ENCODE results near the gene OR5C1. TPM values are rescaled to one million over a fixed set of nuclear protein-coding genes. Genes with fewer than 3 reads are reported as not detected.

The OR5C1 gene
- total and polyA plus RNA-seq, 4 donors: not detected

DNA sequence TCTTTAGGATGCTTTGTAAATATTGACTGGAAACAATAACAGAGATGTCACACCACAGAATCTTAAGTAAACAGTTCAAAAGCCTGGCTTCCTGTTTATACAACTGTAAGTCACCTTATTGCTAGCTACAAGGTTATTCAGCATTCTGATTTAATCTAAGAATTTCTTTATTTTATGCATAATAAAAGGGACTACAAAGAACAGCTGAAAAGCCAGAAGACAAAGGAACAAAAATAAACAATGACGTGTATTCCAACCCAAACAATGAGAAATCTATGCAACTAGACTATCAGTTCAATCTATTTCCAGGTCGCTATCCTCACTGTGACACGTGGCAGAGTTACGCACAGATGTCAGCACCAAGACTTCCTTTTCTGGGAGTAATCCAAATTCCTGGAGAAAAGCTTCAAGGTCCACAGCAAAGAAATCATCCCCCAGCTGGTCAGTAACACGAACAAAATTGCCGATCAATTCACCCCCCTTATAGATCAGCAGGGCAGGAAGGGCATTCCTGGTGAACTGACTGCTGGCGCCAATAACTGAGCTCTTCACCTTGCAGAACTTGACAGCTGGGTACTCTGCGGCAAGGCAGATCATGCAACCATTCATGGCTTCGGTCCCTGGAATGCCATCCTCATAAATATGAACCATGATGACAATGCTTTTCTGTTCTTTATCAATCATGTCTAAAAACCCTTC, 31.2 kb downstream of the OR5C1 start:
- TF ChIP-seq, protein P1, sequence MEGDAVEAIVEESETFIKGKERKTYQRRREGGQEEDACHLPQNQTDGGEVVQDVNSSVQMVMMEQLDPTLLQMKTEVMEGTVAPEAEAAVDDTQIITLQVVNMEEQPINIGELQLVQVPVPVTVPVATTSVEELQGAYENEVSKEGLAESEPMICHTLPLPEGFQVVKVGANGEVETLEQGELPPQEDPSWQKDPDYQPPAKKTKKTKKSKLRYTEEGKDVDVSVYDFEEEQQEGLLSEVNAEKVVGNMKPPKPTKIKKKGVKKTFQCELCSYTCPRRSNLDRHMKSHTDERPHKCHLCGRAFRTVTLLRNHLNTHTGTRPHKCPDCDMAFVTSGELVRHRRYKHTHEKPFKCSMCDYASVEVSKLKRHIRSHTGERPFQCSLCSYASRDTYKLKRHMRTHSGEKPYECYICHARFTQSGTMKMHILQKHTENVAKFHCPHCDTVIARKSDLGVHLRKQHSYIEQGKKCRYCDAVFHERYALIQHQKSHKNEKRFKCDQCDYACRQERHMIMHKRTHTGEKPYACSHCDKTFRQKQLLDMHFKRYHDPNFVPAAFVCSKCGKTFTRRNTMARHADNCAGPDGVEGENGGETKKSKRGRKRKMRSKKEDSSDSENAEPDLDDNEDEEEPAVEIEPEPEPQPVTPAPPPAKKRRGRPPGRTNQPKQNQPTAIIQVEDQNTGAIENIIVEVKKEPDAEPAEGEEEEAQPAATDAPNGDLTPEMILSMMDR (IDR thresholded peaks at IDR 0.05; ENCODE audit: control extremely low read depth, extremely low read depth): no peak
- Histone ChIP-seq H3K36me3 (ENCODE audit: control insufficient read depth in 4 of 4, insufficient read depth in 4 of 4, low read length in 4 of 4) (peaks cover 12 to 37% (median 22%) of the 10 kb centered on the region in 4 donors), H3K9me3 (ENCODE audit: control insufficient read depth in 4 of 4, insufficient read depth in 3 of 4, low read length in 3 of 4) (no peaks in the 10 kb centered on the region), H3K4me3 (no peak overlapping the region), H3K27me3 (ENCODE audit: control insufficient read depth in 3 of 3, insufficient read depth in 3 of 3, low read length in 2 of 3) (no peaks in the 10 kb centered on the region), H3K4me1 (ENCODE audit: control insufficient read depth in 5 of 5, insufficient read depth in 5 of 5, low read length in 5 of 5) (peaks cover 0 to 7% (median 0%) of the 10 kb centered on the region in 5 donors), H3K27ac (ENCODE audit: low read depth in 1 of 2, low read length in 1 of 2) (peak overlapping the region; percentile 72 to 79), H3K9ac (ENCODE audit: insufficient read depth in 1 of 2, low read length in 2 of 2) (no peak overlapping the region)
- ATAC-seq (ENCODE audit: insufficient read depth, low FRiP score) (no peak), DNase-seq (peak in 2 of 3 donors; percentile 24 to 42)
- WGBS, 2 donors: 65 to 73% methylated on average over 9 of the region's 9 CpGs

GRCh38 chr9:122820490-122820845, 31.7 kb downstream of the OR5C1 start:
- 91 to 94% methylated on average over 11 of the region's 11 CpGs for WGBS, 2 donors
- DNase-seq (no peak), ATAC-seq (ENCODE audit: insufficient read depth, low FRiP score) (no peak)
- peaks cover 12 to 36% (median 22%) of the 10 kb centered on the region in 4 donors for H3K36me3 ChIP-seq (ENCODE audit: control insufficient read depth in 4 of 4, insufficient read depth in 4 of 4, low read length in 4 of 4)
- TF ChIP-seq, protein P1 (IDR thresholded peaks at IDR 0.05; ENCODE audit: control extremely low read depth, extremely low read depth): no peak
- H3K4me1 ChIP-seq (ENCODE audit: control insufficient read depth in 5 of 5, insufficient read depth in 5 of 5, low read length in 5 of 5): peaks cover 0 to 7% (median 0%) of the 10 kb centered on the region in 5 donors
- no peaks in the 10 kb centered on the region for H3K27me3 ChIP-seq (ENCODE audit: control insufficient read depth in 3 of 3, insufficient read depth in 3 of 3, low read length in 2 of 3)
- H3K27ac ChIP-seq (ENCODE audit: low read depth in 1 of 2, low read length in 1 of 2): peak overlapping the region in 1 of 2 donors; percentile 79
- H3K4me3 ChIP-seq: no peak overlapping the region
- no peak overlapping the region for H3K9ac ChIP-seq (ENCODE audit: insufficient read depth in 1 of 2, low read length in 2 of 2)
- no peaks in the 10 kb centered on the region for H3K9me3 ChIP-seq (ENCODE audit: control insufficient read depth in 4 of 4, insufficient read depth in 3 of 4, low read length in 3 of 4)

- 14 to 33% methylated on average over 7 of the region's 7 CpGs for WGBS, 2 donors
- H3K27me3 ChIP-seq (ENCODE audit: control insufficient read depth in 3 of 3, insufficient read depth in 3 of 3, low read length in 2 of 3): no peaks in the 10 kb centered on the region
- peaks cover 0 to 10% (median 0%) of the 10 kb centered on the region in 5 donors for H3K4me1 ChIP-seq (ENCODE audit: control insufficient read depth in 5 of 5, insufficient read depth in 5 of 5, low read length in 5 of 5)
- TF ChIP-seq, protein P1 (IDR thresholded peaks at IDR 0.05; ENCODE audit: control extremely low read depth, extremely low read depth): no peak
- DNase-seq (peak in 1 of 3 donors; percentile 33), ATAC-seq (ENCODE audit: insufficient read depth, low FRiP score) (peak; percentile 34)
- H3K9ac ChIP-seq (ENCODE audit: insufficient read depth in 1 of 2, low read length in 2 of 2): no peak overlapping the region
- H3K36me3 ChIP-seq (ENCODE audit: control insufficient read depth in 4 of 4, insufficient read depth in 4 of 4, low read length in 4 of 4): peaks cover 16 to 36% (median 23%) of the 10 kb centered on the region in 4 donors
- peak overlapping the region in 1 of 2 donors; percentile 42 for H3K27ac ChIP-seq (ENCODE audit: low read depth in 1 of 2, low read length in 1 of 2)
- no peak overlapping the region for H3K4me3 ChIP-seq
- H3K9me3 ChIP-seq (ENCODE audit: control insufficient read depth in 4 of 4, insufficient read depth in 3 of 4, low read length in 3 of 4): no peaks in the 10 kb centered on the region
These were observed 32.7 kb downstream of the OR5C1 start for GRCh38 chr9:122821278-122821943.
